ENCODE results near the gene DACH2. TPM values are rescaled to one million over a fixed set of nuclear protein-coding genes. Genes with fewer than 3 reads are reported as not detected.

DACH2 gene
- total RNA-seq, 1 donor = under 0.01 TPM

DNA sequence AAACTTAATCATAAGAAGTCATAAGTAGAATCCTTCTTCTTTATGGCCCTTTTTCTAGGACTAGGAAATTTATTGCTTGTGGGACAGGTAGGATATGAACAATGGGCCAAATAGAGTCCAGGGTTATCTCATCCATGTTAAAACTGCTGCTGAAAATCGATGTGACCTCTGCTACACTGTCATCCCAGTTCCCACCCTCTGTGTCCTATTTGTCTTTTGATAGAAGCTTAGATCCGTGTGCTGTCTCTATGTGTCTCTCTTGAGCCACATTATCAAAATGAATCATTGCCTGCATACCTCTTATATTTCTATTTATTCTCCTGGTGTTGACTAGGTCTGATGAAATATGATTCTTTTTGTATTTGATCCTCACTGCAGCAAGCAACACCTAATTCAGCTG lies 661.4 kb downstream of the DACH2 start:
- TF ChIP-seq, protein P1, sequence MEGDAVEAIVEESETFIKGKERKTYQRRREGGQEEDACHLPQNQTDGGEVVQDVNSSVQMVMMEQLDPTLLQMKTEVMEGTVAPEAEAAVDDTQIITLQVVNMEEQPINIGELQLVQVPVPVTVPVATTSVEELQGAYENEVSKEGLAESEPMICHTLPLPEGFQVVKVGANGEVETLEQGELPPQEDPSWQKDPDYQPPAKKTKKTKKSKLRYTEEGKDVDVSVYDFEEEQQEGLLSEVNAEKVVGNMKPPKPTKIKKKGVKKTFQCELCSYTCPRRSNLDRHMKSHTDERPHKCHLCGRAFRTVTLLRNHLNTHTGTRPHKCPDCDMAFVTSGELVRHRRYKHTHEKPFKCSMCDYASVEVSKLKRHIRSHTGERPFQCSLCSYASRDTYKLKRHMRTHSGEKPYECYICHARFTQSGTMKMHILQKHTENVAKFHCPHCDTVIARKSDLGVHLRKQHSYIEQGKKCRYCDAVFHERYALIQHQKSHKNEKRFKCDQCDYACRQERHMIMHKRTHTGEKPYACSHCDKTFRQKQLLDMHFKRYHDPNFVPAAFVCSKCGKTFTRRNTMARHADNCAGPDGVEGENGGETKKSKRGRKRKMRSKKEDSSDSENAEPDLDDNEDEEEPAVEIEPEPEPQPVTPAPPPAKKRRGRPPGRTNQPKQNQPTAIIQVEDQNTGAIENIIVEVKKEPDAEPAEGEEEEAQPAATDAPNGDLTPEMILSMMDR (IDR thresholded peaks at IDR 0.05; ENCODE audit: insufficient read depth, low read depth, low read length) = no peak
- H3K4me3 ChIP-seq (ENCODE audit: low read depth, low read length) = no peak overlapping the region
- no peak for DNase-seq (ENCODE audit: low read depth)

DNA sequence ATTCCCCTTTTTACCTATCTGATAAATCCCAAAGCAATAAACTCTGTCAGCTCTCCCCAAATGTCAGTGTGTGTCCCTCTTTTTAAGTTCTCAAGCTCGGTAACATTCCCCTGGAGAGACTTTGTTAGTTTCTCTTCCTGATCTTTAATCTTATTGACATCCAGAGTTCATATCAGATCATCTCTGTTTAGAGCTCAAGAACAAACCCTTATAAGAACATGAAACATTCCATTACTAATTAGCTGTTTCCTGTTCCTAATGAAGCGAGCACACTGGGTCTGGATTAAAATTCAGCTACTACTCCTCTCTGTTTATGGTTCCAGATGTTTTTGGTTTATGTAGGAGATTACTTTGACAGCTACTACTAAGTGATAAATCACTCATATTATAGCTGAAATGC lies 681.5 kb downstream of the DACH2 start:
- TF ChIP-seq, protein P1 (IDR thresholded peaks at IDR 0.05; ENCODE audit: insufficient read depth, low read depth, low read length) = no peak
- H3K4me3 ChIP-seq (ENCODE audit: low read depth, low read length) = no peak overlapping the region
- DNase-seq (ENCODE audit: low read depth) = no peak

DNA sequence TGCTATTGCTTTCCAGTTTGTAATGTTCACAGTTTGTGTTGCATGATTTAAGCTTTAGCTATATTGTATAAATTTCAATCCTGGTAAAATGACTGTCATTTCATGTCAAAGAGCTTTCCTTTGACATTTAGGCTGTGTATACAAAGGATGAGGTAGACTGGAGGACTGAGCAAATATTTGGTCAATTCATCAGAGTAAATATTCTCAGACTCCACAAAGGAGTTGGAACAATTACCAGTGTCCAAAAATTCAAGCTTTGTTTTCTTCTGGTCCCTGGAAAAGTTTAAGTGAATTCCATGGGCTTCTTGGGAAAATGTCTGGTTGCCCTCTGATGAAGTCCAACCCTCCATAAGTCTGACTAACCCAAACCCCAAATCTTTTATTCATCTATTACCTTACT lies 682.4 kb downstream of the DACH2 start:
- DNase-seq (ENCODE audit: low read depth) = no peak

DNA sequence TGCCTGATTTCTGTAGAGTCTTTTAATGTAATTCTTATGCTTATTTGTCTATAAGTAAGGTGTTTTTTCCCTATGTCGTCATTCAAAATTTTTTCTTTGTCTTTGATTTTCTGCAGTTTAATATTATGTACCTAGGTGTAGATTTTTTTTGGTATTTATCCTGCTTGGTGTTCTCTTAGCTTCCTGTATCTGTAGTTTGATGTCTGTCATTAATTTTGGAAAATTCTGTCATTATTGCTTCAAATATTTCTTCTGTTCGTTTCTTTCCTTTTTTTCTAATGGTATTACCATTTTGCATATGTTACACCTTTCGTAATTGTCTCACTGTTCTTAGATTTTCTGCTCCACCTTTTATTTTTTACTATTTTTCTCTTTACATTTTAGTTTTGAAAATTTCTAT lies 696.9 kb downstream of the DACH2 start:
- TF ChIP-seq, protein P1 (IDR thresholded peaks at IDR 0.05; ENCODE audit: insufficient read depth, low read depth, low read length) = no peak
- no peak overlapping the region for H3K4me3 ChIP-seq (ENCODE audit: low read depth, low read length)
- no peak for DNase-seq (ENCODE audit: low read depth)

More for the DNA sequence above, 682.4 kb downstream of the DACH2 start:
- H3K4me3 ChIP-seq (ENCODE audit: low read depth, low read length) = no peak overlapping the region
- TF ChIP-seq, protein P1 (IDR thresholded peaks at IDR 0.05; ENCODE audit: insufficient read depth, low read depth, low read length) = no peak

Small RNA genes lying within 50 kb of the gene (small RNA-seq; reads per million reads assigned to genes)
- gene FCF1P9 (not detected), gene RF00026 (not detected)

Other genes with a start within 250 kb of the DACH2 start
- 25.4 and 32.0 TPM in 2 replicates for gene CHM, start 100.9 kb upstream of the DACH2 start, total RNA-seq